Activated CD4-positive, alpha-beta T cell treated with anti-CD3 and anti-CD28 coated beads for 4 hours (primary cell): Measurements from ENCODE around the gene LGALS7.

ENCODE experiments used
- DNase-seq, 2 donors: peaks; one replicate each; pipeline ENCODE4 v3.0.0-alpha.2; 2020

Gene LGALS7

GRCh38 chr19:38737921-38738737 is 35.2 kb downstream of the LGALS7 start:
- no peak for DNase-seq

- no peak for DNase-seq
Observed at GRCh38 chr19:38737281-38737865, 35.9 kb downstream of the LGALS7 start.

GRCh38 chr19:38736413-38737280 is 36.7 kb downstream of the LGALS7 start:
- peak; percentile 75 to 78 for DNase-seq

- peak; percentile 60 to 71 for DNase-seq
Observed at GRCh38 chr19:38736036-38736412, 37.3 kb downstream of the LGALS7 start.

- DNase-seq, result peak; percentile 27
Observed at GRCh38 chr19:38735257-38735686, 38.0 kb downstream of the LGALS7 start.

- peak in 1 of 2 donors; percentile 20 for DNase-seq
Observed at GRCh38 chr19:38734426-38735256, 38.7 kb downstream of the LGALS7 start.

GRCh38 chr19:38734176-38734425 is 39.2 kb downstream of the LGALS7 start:
- no peak for DNase-seq

GRCh38 chr19:38733493-38734175 is 39.7 kb downstream of the LGALS7 start:
- DNase-seq, result no peak

GRCh38 chr19:38733241-38733492 is 40.1 kb downstream of the LGALS7 start:
- no peak for DNase-seq

- DNase-seq, result no peak
Observed at GRCh38 chr19:38731654-38732301, 41.5 kb downstream of the LGALS7 start.

- no peak for DNase-seq
Observed at GRCh38 chr19:38730731-38731589, 42.4 kb downstream of the LGALS7 start.

- no peak for DNase-seq
Observed at GRCh38 chr19:38730470-38730730, 42.9 kb downstream of the LGALS7 start.

- peak; percentile 73 to 74 for DNase-seq
Observed at GRCh38 chr19:38729653-38730469, 43.5 kb downstream of the LGALS7 start.

- DNase-seq, result no peak
Observed at GRCh38 chr19:38728752-38729541, 44.4 kb downstream of the LGALS7 start.

GRCh38 chr19:38727868-38728660 is 45.3 kb downstream of the LGALS7 start:
- no peak for DNase-seq

- no peak for DNase-seq
Observed at GRCh38 chr19:38727306-38727867, 45.9 kb downstream of the LGALS7 start.

GRCh38 chr19:38726761-38727301 is 46.5 kb downstream of the LGALS7 start:
- peak in 1 of 2 donors; percentile 40 for DNase-seq

GRCh38 chr19:38726284-38726673 is 47.0 kb downstream of the LGALS7 start:
- DNase-seq, result no peak
